Activated effector memory CD4-positive, alpha-beta T cell treated with Interleukin-2 at 50 U/mL for 16 hours (primary cell): ENCODE results near the gene UGT1A3.

ENCODE experiments used
- DNase-seq: peaks from one replicate; pipeline ENCODE4 v3.0.0-alpha.2; 2020

UGT1A3 gene

GRCh38 chr2:233760043-233760442, 31.2 kb downstream of the UGT1A3 start, which contains the start of gene UGT1A1:
UGT1A1 (plus strand) TSS chr2:233760270; CDS start chr2:233760288, 18 bp downstream.
- no peak for DNase-seq

- no peak for DNase-seq
These were observed 32.4 kb downstream of the UGT1A3 start for GRCh38 chr2:233761040-233761769.

GRCh38 chr2:233764264-233764663, 35.4 kb downstream of the UGT1A3 start:
- no peak for DNase-seq

GRCh38 chr2:233764761-233765160, 35.9 kb downstream of the UGT1A3 start:
- DNase-seq = no peak

- DNase-seq = no peak
These were observed 37.6 kb downstream of the UGT1A3 start for GRCh38 chr2:233766416-233766815.

- no peak for DNase-seq
These were observed 39.2 kb downstream of the UGT1A3 start for GRCh38 chr2:233768076-233768475.

- DNase-seq = no peak
These were observed 40.4 kb downstream of the UGT1A3 start for GRCh38 chr2:233769260-233769659.

GRCh38 chr2:233772153-233772552, 43.3 kb downstream of the UGT1A3 start:
- no peak for DNase-seq

GRCh38 chr2:233772583-233772982, 43.7 kb downstream of the UGT1A3 start:
- DNase-seq = no peak

- DNase-seq = no peak
These were observed 45.0 kb downstream of the UGT1A3 start for GRCh38 chr2:233773854-233774253.

GRCh38 chr2:233775414-233775813, 46.6 kb downstream of the UGT1A3 start:
- DNase-seq = no peak

GRCh38 chr2:233778030-233778429, 49.2 kb downstream of the UGT1A3 start, which contains the start of gene MROH2A:
MROH2A (plus strand) TSS chr2:233778330; CDS start chr2:233779359, 1,029 bp downstream.
- DNase-seq = no peak

- no peak for DNase-seq
These were observed 50.9 kb downstream of the UGT1A3 start for GRCh38 chr2:233779722-233780121.

- DNase-seq = no peak
These were observed 51.9 kb downstream of the UGT1A3 start for GRCh38 chr2:233780771-233781170.

- no peak for DNase-seq
These were observed 60.7 kb downstream of the UGT1A3 start for GRCh38 chr2:233789554-233789953.

- DNase-seq = no peak
These were observed 62.5 kb downstream of the UGT1A3 start for GRCh38 chr2:233791151-233791882.

GRCh38 chr2:233791883-233792329, 63.1 kb downstream of the UGT1A3 start:
- no peak for DNase-seq

GRCh38 chr2:233792720-233793119, 63.9 kb downstream of the UGT1A3 start:
- no peak for DNase-seq

- DNase-seq = no peak
These were observed 64.8 kb downstream of the UGT1A3 start for GRCh38 chr2:233793465-233794127.

- DNase-seq = no peak
These were observed 65.4 kb downstream of the UGT1A3 start for GRCh38 chr2:233794128-233794658.

GRCh38 chr2:233795735-233796171, 66.9 kb downstream of the UGT1A3 start:
- DNase-seq = no peak

GRCh38 chr2:233796254-233796653, 67.4 kb downstream of the UGT1A3 start:
- DNase-seq = no peak
